ENCODE data around the gene GGT1.
"Not testable (repeated sequence)": the region's sequence is repeated elsewhere in the genome, so short reads cannot be mapped to it uniquely, and the experiment has no call there.

Gene GGT1

GRCh38 chr22:24629069-24629468 is 26.1 kb downstream of the GGT1 start:
- not testable (repeated sequence) for H3K4me3 ChIP-seq (ENCODE audit: low read length); DNase-seq (ENCODE audit: low read depth)
- TF ChIP-seq CTCF (conservative IDR thresholded peaks at IDR 0.05; ENCODE audit: low read depth, low read length), result peak; percentile 42

GRCh38 chr22:24630812-24631427 is 27.9 kb downstream of the GGT1 start:
- not testable (repeated sequence) for H3K4me3 ChIP-seq (ENCODE audit: low read length); DNase-seq (ENCODE audit: low read depth)

GRCh38 chr22:24631430-24632122 is 28.6 kb downstream of the GGT1 start:
- H3K4me3 ChIP-seq (ENCODE audit: low read length); DNase-seq (ENCODE audit: low read depth): not testable (repeated sequence)

- not testable (repeated sequence) for DNase-seq (ENCODE audit: low read depth); H3K4me3 ChIP-seq (ENCODE audit: low read length)
Observed at GRCh38 chr22:24632642-24633041, 29.6 kb downstream of the GGT1 start.

GRCh38 chr22:24633231-24634023 is 30.4 kb downstream of the GGT1 start:
- DNase-seq (ENCODE audit: low read depth); H3K4me3 ChIP-seq (ENCODE audit: low read length): not testable (repeated sequence)

GRCh38 chr22:24634776-24635389 is 31.9 kb downstream of the GGT1 start:
- H3K4me3 ChIP-seq (ENCODE audit: low read length); DNase-seq (ENCODE audit: low read depth): not testable (repeated sequence)

- H3K4me3 ChIP-seq (ENCODE audit: low read length); DNase-seq (ENCODE audit: low read depth): not testable (repeated sequence)
Observed at GRCh38 chr22:24636513-24636912, 33.5 kb downstream of the GGT1 start.

GRCh38 chr22:24642307-24642706 is 39.3 kb downstream of the GGT1 start:
- not testable (repeated sequence) for DNase-seq (ENCODE audit: low read depth); H3K4me3 ChIP-seq (ENCODE audit: low read length)

GRCh38 chr22:24644409-24644808 is 41.4 kb downstream of the GGT1 start:
- H3K4me3 ChIP-seq (ENCODE audit: low read length); DNase-seq (ENCODE audit: low read depth): not testable (repeated sequence)

- H3K4me3 ChIP-seq (ENCODE audit: low read length), result not testable (repeated sequence)
Observed at GRCh38 chr22:24645408-24646399, 42.7 kb downstream of the GGT1 start.

GRCh38 chr22:24646756-24647155 is 43.8 kb downstream of the GGT1 start:
- not testable (repeated sequence) for DNase-seq (ENCODE audit: low read depth); H3K4me3 ChIP-seq (ENCODE audit: low read length)

More at GRCh38 chr22:24645408-24646399, 42.7 kb downstream of the GGT1 start:
- not testable (repeated sequence) for DNase-seq (ENCODE audit: low read depth)

- DNase-seq (ENCODE audit: low read depth); H3K4me3 ChIP-seq (ENCODE audit: low read length): not testable (repeated sequence)
Observed at GRCh38 chr22:24649371-24649770, 46.4 kb downstream of the GGT1 start.

- H3K4me3 ChIP-seq (ENCODE audit: low read length); DNase-seq (ENCODE audit: low read depth): not testable (repeated sequence)
Observed at GRCh38 chr22:24650884-24651283, 47.9 kb downstream of the GGT1 start.

- H3K4me3 ChIP-seq (ENCODE audit: low read length); DNase-seq (ENCODE audit: low read depth): not testable (repeated sequence)
Observed at GRCh38 chr22:24665395-24665794, 62.4 kb downstream of the GGT1 start.

- H3K4me3 ChIP-seq (ENCODE audit: low read length); DNase-seq (ENCODE audit: low read depth): not testable (repeated sequence)
Observed at GRCh38 chr22:24667904-24668303, 64.9 kb downstream of the GGT1 start.

GRCh38 chr22:24672532-24672931 is 69.5 kb downstream of the GGT1 start:
- not testable (repeated sequence) for H3K4me3 ChIP-seq (ENCODE audit: low read length); DNase-seq (ENCODE audit: low read depth)
